HCT116 (cell line): ENCODE data around the gene TRIOBP. TPM values are rescaled to one million over a fixed set of nuclear protein-coding genes. Genes with fewer than 3 reads are reported as not detected.

ENCODE experiments used
- ATAC-seq: fragments of 200-7000 bp; cut with Tn5 transposase; 2 replicates; pipeline ENCODE4 v1.9.1; 2020; ENCODE audit warnings: mild to moderate bottlenecking, moderate library complexity
- BruUV-seq: library from RNA; stranded (reverse); fragments of 400-500 nt; replicated peaks from 2 replicates; lab custom pipeline; 2021; lab: Mats Ljungman, UMichigan
- CTCF ChIA-PET: fragments of 300-600 bp; sonication (Branson Sonifier 250); formaldehyde crosslinking; loops from one replicate; lab custom pipeline; 2021; ENCODE audit warnings: antibody characterized with exemption; lab: Charles Lee
- POLR2A ChIA-PET: fragments of 300-600, 350-600 bp; sonication (Branson Sonifier 250); formaldehyde crosslinking; loops from one replicate; lab custom pipeline; 2021; ENCODE audit warnings: antibody characterized with exemption; lab: Charles Lee
- RAD21 ChIA-PET, 2 experiments: fragments of 300-600 bp; sonication (Branson Sonifier 250); formaldehyde crosslinking; loops; one replicate each; lab custom pipeline; 2023; ENCODE audit warnings: low total read pairs in 2 of 2; ENCODE audit not compliant: uncharacterized antibody in 2 of 2, unreplicated experiment in 2 of 2, low non-redundant PET in 1 of 2; lab: Charles Lee
- DNase-seq: peaks from one replicate; pipeline ENCODE4 v3.0.0-alpha.2; 2010; ENCODE audit warnings: low read depth, low spot score
- H2AFZ ChIP-seq: fragments of 200-600 bp; shearing (Covaris generic), sonication (generic); 2 replicates; pipeline ENCODE4 v1.6.1; 2017; ENCODE audit warnings: low read depth, mixed run types, mixed read lengths, antibody characterized with exemption, low read length; ENCODE audit not compliant: poor library complexity, severe bottlenecking
- H3K27ac ChIP-seq: 2 replicates; pipeline ENCODE4 v1.5.1; 2012; ENCODE audit warnings: low read depth, low read length
- H3K27me3 ChIP-seq: fragments of 200-600 bp; sonication (generic); 2 replicates; pipeline ENCODE4 v1.6.1; 2016; ENCODE audit warnings: mixed run types, low read length, mixed read lengths; ENCODE audit not compliant: insufficient read depth
- H3K36me3 ChIP-seq, 2 experiments: fragments of 200-500 bp in 1 of 2; fragments of 200-600 bp in 1 of 2; sonication (Bioruptor generic) in 1 of 2; sonication (generic) in 1 of 2; 2 replicates each; pipeline versions ENCODE4 v1.5.1 to v1.6.1; 2014 to 2016; ENCODE audit warnings: low read length in 2 of 2, inconsistent platforms in 1 of 2, mixed read lengths in 1 of 2, mixed run types in 1 of 2; ENCODE audit not compliant: insufficient read depth in 2 of 2, control insufficient read depth in 1 of 2
- H3K4me1 ChIP-seq, 2 experiments: fragments of 200-600 bp in 1 of 2; sonication (generic) in 1 of 2; 2 replicates each; pipeline versions ENCODE4 v1.5.1 to v1.6.1; 2012 to 2017; ENCODE audit warnings: low read length in 2 of 2, inconsistent platforms in 1 of 2, mild to moderate bottlenecking in 1 of 2, mixed read lengths in 1 of 2, mixed run types in 1 of 2, moderate library complexity in 1 of 2; ENCODE audit not compliant: insufficient read depth in 2 of 2, control insufficient read depth in 1 of 2
- H3K4me2 ChIP-seq: fragments of 200-600 bp; sonication (generic); 2 replicates; pipeline ENCODE4 v1.6.1; 2017; ENCODE audit warnings: mixed run types, low read length, mixed read lengths
- H3K4me3 ChIP-seq, 2 experiments: fragments of 200-600 bp in 1 of 2; sonication (generic) in 1 of 2; replicated peaks in 1 of 2; 2 replicates each; pipeline ENCODE4 v1.5.1; 2011 to 2016; ENCODE audit warnings: low read length in 2 of 2, control low read depth in 1 of 2, low read depth in 1 of 2, mild to moderate bottlenecking in 1 of 2, mixed read lengths in 1 of 2, mixed run types in 1 of 2
- H3K79me2 ChIP-seq: fragments of 200-600 bp; sonication (generic); 2 replicates; pipeline ENCODE4 v1.6.1; 2017; ENCODE audit warnings: mild to moderate bottlenecking, mixed run types, low read length, moderate library complexity, mixed read lengths; ENCODE audit not compliant: insufficient read depth
- H3K9ac ChIP-seq: fragments of 200-600 bp; sonication (generic); 2 replicates; pipeline ENCODE4 v1.6.1; 2016; ENCODE audit warnings: low read length, mixed read lengths
- H3K9me2 ChIP-seq: fragments of 200-600 bp; sonication (generic), shearing (Covaris generic); 2 replicates; pipeline ENCODE4 v1.6.1; 2017; ENCODE audit warnings: mixed run types, mild to moderate bottlenecking, moderate library complexity; ENCODE audit not compliant: insufficient read depth
- H3K9me3 ChIP-seq, 2 experiments: fragments of 200-500 bp in 1 of 2; fragments of 200-600 bp in 1 of 2; sonication (Bioruptor generic) in 1 of 2; sonication (generic) in 1 of 2; 2 replicates each; pipeline ENCODE4 v1.6.1; 2014 to 2017; ENCODE audit warnings: low read length in 2 of 2, mixed read lengths in 2 of 2, inconsistent platforms in 1 of 2, low read depth in 1 of 2, mild to moderate bottlenecking in 1 of 2, mixed run types in 1 of 2, moderate library complexity in 1 of 2; ENCODE audit not compliant: control insufficient read depth in 1 of 2, insufficient read depth in 1 of 2
- H4K20me1 ChIP-seq: fragments of 200-600 bp; sonication (generic), shearing (Covaris generic); 2 replicates; pipeline ENCODE4 v1.6.1; 2017; ENCODE audit warnings: mixed run types, mild to moderate bottlenecking, moderate library complexity; ENCODE audit not compliant: insufficient read depth
- CTCF ChIP-seq, 3 experiments: fragments of 200-600 bp in 1 of 3; sonication (generic) in 1 of 3; IDR thresholded peaks in 2 of 3; conservative IDR thresholded peaks in 1 of 3; 2 replicates each; pipeline ENCODE4 v1.5.1; 2012 to 2017; ENCODE audit warnings: low read depth in 2 of 3, low read length in 2 of 3, antibody characterized with exemption in 1 of 3, borderline replicate concordance in 1 of 3, control low read depth in 1 of 3, mild to moderate bottlenecking in 1 of 3, mixed read lengths in 1 of 3, mixed run types in 1 of 3, moderate library complexity in 1 of 3; ENCODE audit not compliant: insufficient read depth in 1 of 3
- POLR2A ChIP-seq: IDR thresholded peaks from 2 replicates; pipeline ENCODE4 v1.7.0; 2011; ENCODE audit warnings: borderline replicate concordance; ENCODE audit not compliant: insufficient read depth, insufficient read length; ENCODE audit errors: extremely low read depth
- SIN3A ChIP-seq: IDR thresholded peaks from 2 replicates; pipeline ENCODE4 v1.6.1; 2012; ENCODE audit warnings: low read depth
- intact Hi-C: fragments of 100-400 bp; cut with micrococcal nuclease; formaldehyde crosslinking; loops from 2 replicates; pipeline ENCODE4 v1.10.0; 2022
- total RNA-seq: library from RNA; stranded (reverse); gene quantifications from one replicate; pipeline ENCODE4 v1.2.1, GENCODE V29; 2021; ENCODE audit not compliant: unreplicated experiment

The TRIOBP gene
- total RNA-seq, 1 experiment from 2014 or later: 244 TPM

GRCh38 chr22:37661160-37661924 lies 35.5 kb upstream of the TRIOBP start:
- Histone ChIP-seq H3K9me2 (no peaks in the 10 kb centered on the region), H4K20me1 (no peaks in the 10 kb centered on the region), H3K27me3 (no peaks in the 10 kb centered on the region), H3K4me2 (no peak overlapping the region), H3K4me3 (no peak overlapping the region), H3K79me2 (peaks cover 55% of the 10 kb centered on the region), H3K36me3 (peaks cover 8 to 22% of the 10 kb centered on the region in 2 experiments; a peak in 1 of 4 replicates), H3K4me1 (peaks cover 11 to 34% of the 10 kb centered on the region in 2 experiments; a peak in 3 of 4 replicates), H2AFZ (no peak overlapping the region), H3K9ac (no peak overlapping the region), H3K27ac (no peak overlapping the region), H3K9me3 (no peaks in the 10 kb centered on the region)
- RAD21 ChIA-PET: interaction anchor here in 1 of 2 experiments (0.5 kb wide), 1 partner anchor 22 kb away, joined by 5 read pairs; no protein-coding TSS in a partner anchor
- ATAC-seq: no peak
- no TSS peak for BruUV-seq
- no peak for DNase-seq
- intact Hi-C loops: no loop called here
- CTCF ChIA-PET: interaction anchor here (0.7 to 2.2 kb wide), 4 partner anchors 10 to 130 kb away, joined by 3 to 11 read pairs (median 4); no protein-coding TSS in a partner anchor
- POLR2A ChIA-PET: interaction anchor here (1.0 to 4.5 kb wide), 2 partner anchors 10 to 14 kb away, joined by 3 to 23 read pairs; partner anchors contain the start of gene LGALS1
- TF ChIP-seq CTCF (IDR thresholded peaks at IDR 0.05 in 2 of 3, conservative IDR thresholded peaks at IDR 0.05 in 1 of 3; ENCODE audit: borderline replicate concordance in 1 of 3, insufficient read depth in 1 of 3, low read depth in 2 of 3, low read length in 2 of 3): peak in 2 of 3 experiments; percentile 19 to 36; a peak in 3 of 6 replicates
- TF ChIP-seq POLR2A: no peak

GRCh38 chr22:37662039-37662438 lies 34.8 kb upstream of the TRIOBP start:
- no peak overlapping the region for H3K4me2 ChIP-seq
- H3K79me2 ChIP-seq: peaks cover 55% of the 10 kb centered on the region
- ChIA-PET POLR2A (interaction anchor here (1.0 to 4.5 kb wide), 2 partner anchors 10 to 14 kb away, joined by 3 to 23 read pairs; partner anchors contain the start of gene LGALS1), CTCF (interaction anchor here (0.7 to 2.2 kb wide), 4 partner anchors 9 to 130 kb away, joined by 3 to 11 read pairs (median 4); no protein-coding TSS in a partner anchor), RAD21 (interaction anchor here in 1 of 2 experiments (0.5 kb wide), 1 partner anchor 21 kb away, joined by 5 read pairs; no protein-coding TSS in a partner anchor)
- H2AFZ ChIP-seq: no peak overlapping the region
- ATAC-seq: no peak
- H3K4me1 ChIP-seq: peaks cover 11 to 40% of the 10 kb centered on the region in 2 experiments; a peak in 3 of 4 replicates
- no peaks in the 10 kb centered on the region for H3K9me2 ChIP-seq
- H3K9me3 ChIP-seq: no peaks in the 10 kb centered on the region
- no TSS peak for BruUV-seq
- H3K9ac ChIP-seq: no peak overlapping the region
- no peak overlapping the region for H3K4me3 ChIP-seq
- no peaks in the 10 kb centered on the region for H3K27me3 ChIP-seq
- TF ChIP-seq SIN3A: no peak
- H3K27ac ChIP-seq: no peak overlapping the region
- no peak for DNase-seq
- intact Hi-C loops: no loop called here
- no peaks in the 10 kb centered on the region for H4K20me1 ChIP-seq
- peaks cover 8 to 25% of the 10 kb centered on the region in 2 experiments; a peak in 1 of 4 replicates for H3K36me3 ChIP-seq
